Measurements from ENCODE around the gene ACTN4.

The ACTN4 gene

GRCh38 chr19:38650172-38650775, 2.8 kb downstream of the ACTN4 start:
- Mint-ChIP-seq H3K36me3 (ENCODE audit: low read depth) (no peaks in the 10 kb centered on the region), H3K9me3 (no peaks in the 10 kb centered on the region), H3K4me3 (peak overlapping the region; percentile 96 to 98 (median 97)), H3K27me3 (ENCODE audit: low read depth) (no peaks in the 10 kb centered on the region), H3K27ac (peak overlapping the region; percentile 93 to 98 (median 95)), H3K4me1 (peaks cover 63% of the 10 kb centered on the region)
- TF ChIP-seq, protein P1, sequence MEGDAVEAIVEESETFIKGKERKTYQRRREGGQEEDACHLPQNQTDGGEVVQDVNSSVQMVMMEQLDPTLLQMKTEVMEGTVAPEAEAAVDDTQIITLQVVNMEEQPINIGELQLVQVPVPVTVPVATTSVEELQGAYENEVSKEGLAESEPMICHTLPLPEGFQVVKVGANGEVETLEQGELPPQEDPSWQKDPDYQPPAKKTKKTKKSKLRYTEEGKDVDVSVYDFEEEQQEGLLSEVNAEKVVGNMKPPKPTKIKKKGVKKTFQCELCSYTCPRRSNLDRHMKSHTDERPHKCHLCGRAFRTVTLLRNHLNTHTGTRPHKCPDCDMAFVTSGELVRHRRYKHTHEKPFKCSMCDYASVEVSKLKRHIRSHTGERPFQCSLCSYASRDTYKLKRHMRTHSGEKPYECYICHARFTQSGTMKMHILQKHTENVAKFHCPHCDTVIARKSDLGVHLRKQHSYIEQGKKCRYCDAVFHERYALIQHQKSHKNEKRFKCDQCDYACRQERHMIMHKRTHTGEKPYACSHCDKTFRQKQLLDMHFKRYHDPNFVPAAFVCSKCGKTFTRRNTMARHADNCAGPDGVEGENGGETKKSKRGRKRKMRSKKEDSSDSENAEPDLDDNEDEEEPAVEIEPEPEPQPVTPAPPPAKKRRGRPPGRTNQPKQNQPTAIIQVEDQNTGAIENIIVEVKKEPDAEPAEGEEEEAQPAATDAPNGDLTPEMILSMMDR (IDR thresholded peaks at IDR 0.05; ENCODE audit: unreplicated experiment in 3 of 3), result no peak

- Mint-ChIP-seq H3K27me3 (ENCODE audit: low read depth) (no peaks in the 10 kb centered on the region), H3K9me3 (no peaks in the 10 kb centered on the region), H3K4me1 (peaks cover 70% of the 10 kb centered on the region), H3K36me3 (ENCODE audit: low read depth) (no peaks in the 10 kb centered on the region), H3K4me3 (peak overlapping the region; percentile 96 to 98 (median 97)), H3K27ac (peak overlapping the region; percentile 90 to 98 (median 95))
- TF ChIP-seq, protein P1 (IDR thresholded peaks at IDR 0.05; ENCODE audit: unreplicated experiment in 3 of 3), result no peak
Observed at GRCh38 chr19:38650911-38651584, 3.6 kb downstream of the ACTN4 start.

DNA sequence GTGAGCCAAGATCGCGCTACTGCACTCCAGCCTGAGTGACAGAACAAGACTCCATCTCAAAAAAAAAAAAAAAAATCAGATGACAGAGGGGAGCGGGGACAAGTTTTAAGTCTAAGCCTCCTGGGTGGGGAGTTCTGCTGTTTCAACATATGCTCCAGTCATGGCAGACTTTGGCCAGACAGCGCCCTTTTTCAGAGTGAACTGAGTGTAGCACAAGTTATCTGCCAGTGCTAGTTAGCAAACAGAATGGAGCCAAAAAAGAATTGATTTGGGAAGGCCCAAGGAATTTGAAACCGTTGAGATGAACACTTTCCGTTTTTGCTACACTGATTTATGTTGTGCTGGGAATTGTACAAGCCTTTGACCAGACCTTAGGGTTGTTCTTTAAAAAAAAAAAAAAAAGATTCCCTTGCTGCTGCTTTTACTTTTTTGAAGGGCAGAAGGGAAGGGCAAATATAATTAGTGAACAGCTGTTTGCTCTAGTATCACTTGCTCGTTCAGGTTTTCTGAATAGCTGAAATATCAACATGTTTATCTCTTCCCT, 5.7 kb downstream of the ACTN4 start:
- H3K27ac Mint-ChIP-seq, result peak overlapping the region; percentile 90 to 98 (median 95)
- H3K4me3 Mint-ChIP-seq, result peak overlapping the region; percentile 33 to 97 (median 75)
- H3K4me1 Mint-ChIP-seq, result peaks cover 89% of the 10 kb centered on the region
- peaks cover 13% of the 10 kb centered on the region for H3K36me3 Mint-ChIP-seq (ENCODE audit: low read depth)
- TF ChIP-seq, protein P1 (IDR thresholded peaks at IDR 0.05; ENCODE audit: unreplicated experiment in 3 of 3), result no peak
- H3K9me3 Mint-ChIP-seq, result no peaks in the 10 kb centered on the region
- no peaks in the 10 kb centered on the region for H3K27me3 Mint-ChIP-seq (ENCODE audit: low read depth)

GRCh38 chr19:38654628-38655055, 7.2 kb downstream of the ACTN4 start:
- peaks cover 16% of the 10 kb centered on the region for H3K36me3 Mint-ChIP-seq (ENCODE audit: low read depth)
- H3K4me1 Mint-ChIP-seq, result peaks cover 94% of the 10 kb centered on the region
- TF ChIP-seq, protein P1 (IDR thresholded peaks at IDR 0.05; ENCODE audit: unreplicated experiment in 3 of 3), result no peak
- H3K4me3 Mint-ChIP-seq, result peak overlapping the region; percentile 26 to 66 (median 34)
- no peaks in the 10 kb centered on the region for H3K9me3 Mint-ChIP-seq
- H3K27me3 Mint-ChIP-seq (ENCODE audit: low read depth), result no peaks in the 10 kb centered on the region
- H3K27ac Mint-ChIP-seq, result peak overlapping the region; percentile 90 to 98 (median 93)

GRCh38 chr19:38655148-38655824, 7.8 kb downstream of the ACTN4 start:
- Mint-ChIP-seq H3K4me3 (peak overlapping the region; percentile 26 to 66 (median 61)), H3K27ac (peak overlapping the region; percentile 90 to 98 (median 93)), H3K9me3 (no peaks in the 10 kb centered on the region), H3K4me1 (peaks cover 94% of the 10 kb centered on the region), H3K36me3 (ENCODE audit: low read depth) (peaks cover 16% of the 10 kb centered on the region), H3K27me3 (ENCODE audit: low read depth) (no peaks in the 10 kb centered on the region)
- TF ChIP-seq, protein P1 (IDR thresholded peaks at IDR 0.05; ENCODE audit: unreplicated experiment in 3 of 3), result no peak
